NK-92 treated with Interleukin-12 subunit alpha and Interleukin-12 subunit beta, amount 100 ng/mL, for 24 hours (cell line): Measurements from ENCODE around the gene TNFRSF19.
"Not testable (repeated sequence)": the region's sequence is repeated elsewhere in the genome, so short reads cannot be mapped to it uniquely, and the experiment has no call there.

ENCODE experiments used
- DNase-seq: peaks from one replicate; lab custom pipeline; 2025; lab: John Stamatoyannopoulos, UW

The TNFRSF19 gene

GRCh38 chr13:23570099-23570920, at the start of gene TNFRSF19:
Gene TNFRSF19 (plus strand): TSS chr13:23570412. CDS start chr13:23590184, 19,772 bp downstream.
- no peak for DNase-seq

GRCh38 chr13:23529926-23530325, 40.3 kb upstream of the TNFRSF19 start:
- DNase-seq, result not testable (repeated sequence)

- no peak for DNase-seq
Observed at GRCh38 chr13:23531446-23531845, 38.8 kb upstream of the TNFRSF19 start.

- DNase-seq, result no peak
Observed at GRCh38 chr13:23534090-23534489, 36.1 kb upstream of the TNFRSF19 start.

DNA sequence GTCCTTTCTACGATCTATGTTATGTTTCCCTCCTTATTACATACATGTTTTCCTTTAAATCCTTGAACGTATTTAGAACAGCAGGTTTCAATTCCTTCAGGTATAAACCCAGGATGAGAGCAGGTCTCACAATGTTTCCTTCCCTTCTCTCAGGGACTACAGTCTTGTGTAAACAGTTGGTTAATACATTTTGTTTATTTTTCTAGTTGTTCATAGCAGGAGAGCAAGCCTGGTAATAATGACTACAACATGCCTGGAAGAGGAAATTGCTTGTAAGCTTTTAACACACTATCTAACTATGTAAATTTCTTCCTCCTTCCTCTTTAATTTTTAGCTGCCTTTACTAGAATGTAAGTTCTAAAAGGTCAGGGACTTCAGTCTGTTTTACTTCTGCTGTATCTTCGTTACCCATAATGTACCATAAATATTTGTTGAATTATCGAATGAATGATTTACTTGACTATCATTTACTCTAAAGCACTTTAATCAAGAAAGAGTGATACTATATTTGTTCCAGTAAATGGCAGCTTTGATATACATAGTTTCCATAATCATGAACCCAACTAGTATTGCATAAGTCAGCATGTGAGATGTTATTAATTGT, 28.9 kb upstream of the TNFRSF19 start:
- no peak for DNase-seq

DNA sequence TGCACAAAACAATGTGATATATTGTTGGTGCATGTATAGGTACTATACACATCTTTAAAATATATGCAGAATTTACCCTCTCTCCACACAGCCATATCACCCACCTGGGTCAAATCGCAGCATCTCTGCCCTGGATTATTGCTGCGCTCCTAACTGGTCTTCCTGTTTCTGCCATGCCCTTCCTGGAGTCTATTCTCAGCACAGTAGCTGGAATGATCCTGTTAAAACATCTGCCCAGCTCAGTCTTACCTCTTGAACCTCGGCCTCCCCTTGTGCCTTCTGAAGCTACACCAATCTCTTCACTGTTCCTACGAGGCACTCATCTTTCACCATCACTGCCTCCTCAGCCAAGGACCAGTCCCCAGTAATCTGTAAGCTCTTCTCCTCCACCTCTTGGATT, 25.5 kb upstream of the TNFRSF19 start:
- DNase-seq, result no peak

GRCh38 chr13:23547000-23547590, 23.1 kb upstream of the TNFRSF19 start:
- DNase-seq, result no peak

DNA sequence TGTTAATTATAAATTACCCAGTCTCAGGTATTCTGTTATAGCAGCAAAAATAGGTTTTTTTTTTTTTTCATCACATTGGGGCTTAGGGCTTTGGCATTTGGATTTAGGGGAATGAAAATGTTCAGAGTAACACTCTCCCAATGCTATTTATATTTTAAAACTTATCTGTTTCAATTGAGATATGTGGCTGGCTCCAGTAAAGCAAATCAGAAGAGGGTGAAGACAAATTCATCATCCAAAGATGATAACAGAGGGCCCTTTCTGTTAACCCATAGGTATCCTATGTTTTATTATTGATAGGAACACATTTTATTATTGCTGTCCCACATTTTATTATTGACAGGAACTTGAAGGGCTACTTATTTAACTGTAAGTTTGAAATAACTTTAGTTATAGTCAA, 20.5 kb upstream of the TNFRSF19 start:
- no peak for DNase-seq

DNA sequence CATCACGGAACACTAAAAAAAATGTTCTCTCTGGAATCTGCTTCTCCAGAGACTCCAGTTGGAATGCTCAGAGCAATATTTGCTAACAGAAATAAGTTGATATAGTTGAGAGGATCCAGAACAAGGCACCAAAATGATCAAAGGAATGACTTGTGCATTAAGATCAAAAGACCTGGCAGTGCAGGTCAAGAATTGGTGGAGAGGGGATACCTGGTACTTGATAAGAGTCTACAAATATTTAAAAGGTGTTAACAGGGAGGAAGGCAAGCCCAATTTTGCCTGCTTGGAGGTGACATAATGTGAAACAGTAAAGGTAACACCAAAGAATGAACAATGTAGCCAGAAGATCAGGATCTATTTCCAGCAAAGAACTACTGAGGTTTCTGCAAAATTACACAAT, 20.0 kb upstream of the TNFRSF19 start:
- no peak for DNase-seq

DNA sequence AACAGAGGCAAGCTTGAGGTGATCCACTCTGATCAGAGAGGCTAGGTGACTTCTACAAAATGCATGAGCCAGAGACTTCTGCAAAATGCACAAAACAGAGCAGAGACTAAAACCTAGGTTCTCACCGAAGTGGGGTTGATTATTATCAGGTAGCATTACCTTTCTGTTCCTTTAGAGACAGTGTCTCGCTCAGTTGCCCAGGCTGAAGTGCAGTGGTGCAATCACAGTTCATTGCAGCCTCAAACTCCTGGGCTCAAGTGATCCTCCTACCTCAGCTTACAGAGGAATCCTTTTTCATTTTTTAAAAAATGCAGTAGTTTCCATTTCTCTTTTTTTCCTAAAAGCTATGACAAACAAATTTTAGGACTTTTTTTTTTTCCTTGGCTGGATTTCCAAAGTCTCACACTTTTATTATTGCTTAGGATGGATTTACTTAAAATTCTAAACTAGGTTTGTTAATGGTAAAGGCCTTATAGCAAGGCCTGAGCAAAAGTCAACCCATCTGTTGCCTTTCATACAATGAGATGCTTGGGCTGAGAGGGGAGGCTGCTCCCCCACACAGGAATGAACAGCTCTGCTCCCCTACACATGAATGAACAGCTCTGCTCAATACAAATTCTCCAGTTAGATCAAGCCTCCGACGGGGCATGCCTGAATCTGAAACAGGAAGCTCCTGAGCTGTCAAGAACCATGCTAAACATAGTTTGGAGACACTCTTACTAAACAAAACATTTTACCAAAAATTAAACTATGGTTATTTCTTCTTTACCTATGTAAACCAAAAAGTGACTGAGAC, 18.8 kb upstream of the TNFRSF19 start:
- DNase-seq, result no peak

- DNase-seq, result no peak
Observed at GRCh38 chr13:23552171-23552570, 18.0 kb upstream of the TNFRSF19 start.

GRCh38 chr13:23552661-23553060, 17.6 kb upstream of the TNFRSF19 start:
- no peak for DNase-seq

- DNase-seq, result no peak
Observed at GRCh38 chr13:23554000-23554399, 16.2 kb upstream of the TNFRSF19 start.

GRCh38 chr13:23557043-23557442, 13.2 kb upstream of the TNFRSF19 start:
- DNase-seq, result no peak

GRCh38 chr13:23557733-23558132, 12.5 kb upstream of the TNFRSF19 start:
- no peak for DNase-seq

DNA sequence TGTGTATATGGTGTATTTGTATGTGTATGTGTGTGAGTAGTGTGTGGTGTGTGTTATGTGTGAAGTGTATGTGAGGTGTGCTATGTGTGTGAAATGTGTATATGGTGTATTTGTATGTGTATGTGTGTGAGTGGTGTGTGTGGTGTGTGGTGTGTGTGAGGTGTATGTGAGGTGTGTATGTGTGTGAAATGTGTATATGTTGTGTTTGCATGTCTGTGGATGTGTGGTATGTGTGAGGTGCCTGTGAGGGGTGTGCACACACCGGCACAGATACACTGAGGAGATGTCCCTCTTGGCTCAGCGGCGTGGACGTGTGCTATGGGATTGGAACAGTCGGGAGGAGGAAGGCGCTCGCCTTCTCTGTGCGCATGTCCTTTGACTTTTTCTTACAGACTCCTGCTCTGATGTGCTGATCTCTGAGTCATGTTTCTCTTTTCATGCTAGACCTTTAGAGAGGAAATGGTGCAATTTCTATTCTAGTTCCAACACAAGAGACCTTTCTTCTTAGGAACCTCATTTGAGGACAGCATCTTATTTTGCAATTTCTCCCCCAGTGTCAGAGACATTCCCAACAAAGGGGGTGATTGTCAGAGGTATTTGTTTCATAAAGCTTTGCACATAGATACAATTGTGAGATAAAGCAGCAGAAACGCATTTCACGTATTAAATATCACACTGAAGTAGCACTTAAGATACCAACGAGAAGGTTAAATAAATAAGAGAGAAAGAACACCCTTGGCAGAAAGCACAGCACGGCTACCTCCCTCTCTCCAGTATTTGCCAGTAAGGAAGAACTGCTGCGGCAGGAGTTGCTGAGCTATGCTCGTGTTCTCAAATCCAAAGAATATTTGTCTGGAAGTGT, 11.3 kb upstream of the TNFRSF19 start:
- no peak for DNase-seq

- DNase-seq, result no peak
Observed at GRCh38 chr13:23560571-23561089, 9.6 kb upstream of the TNFRSF19 start.

- no peak for DNase-seq
Observed at GRCh38 chr13:23561261-23561660, 9.0 kb upstream of the TNFRSF19 start.

DNA sequence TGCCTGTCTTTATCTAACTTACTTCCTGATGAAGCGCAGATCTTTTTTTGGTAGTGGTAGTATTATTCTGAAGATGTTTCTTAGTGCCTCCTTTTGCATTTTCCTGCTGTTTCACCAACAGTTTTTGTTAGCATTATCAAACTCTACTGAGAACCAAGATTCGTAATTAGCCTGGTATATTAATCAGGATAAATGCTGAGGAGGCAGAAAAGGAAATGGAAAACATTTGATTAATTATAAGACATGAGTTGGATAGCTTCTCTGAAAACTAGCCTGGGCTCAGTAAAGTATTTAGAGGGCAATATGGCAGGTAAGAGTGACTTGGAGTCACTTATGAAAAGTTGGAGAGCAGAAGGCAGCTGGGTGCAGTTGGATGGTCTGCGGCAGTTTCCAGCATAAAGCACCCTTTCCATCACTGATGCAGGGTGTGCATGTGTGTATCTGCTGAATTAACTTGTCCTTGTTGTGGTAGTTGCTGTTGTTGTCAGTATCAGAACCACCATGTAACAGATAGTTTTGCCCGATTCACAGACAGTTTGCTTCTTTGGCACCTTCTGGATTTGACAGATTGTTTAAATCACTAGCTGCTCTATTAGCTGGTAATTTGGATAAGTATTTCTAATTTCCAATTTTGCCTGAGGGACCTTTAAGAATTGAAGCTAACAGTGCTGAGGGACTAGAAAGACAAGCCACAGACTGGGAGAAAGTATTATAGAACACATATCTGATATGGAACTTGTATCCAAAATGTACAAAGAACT, 6.9 kb upstream of the TNFRSF19 start:
- no peak for DNase-seq

GRCh38 chr13:23567906-23568460, 2.2 kb upstream of the TNFRSF19 start:
- DNase-seq, result no peak
